ENCODE data around the gene ANXA1. TPM values are rescaled to one million over a fixed set of nuclear protein-coding genes. Genes with fewer than 3 reads are reported as not detected.

Gene ANXA1
- total RNA-seq, 1 experiment from 2014 or later: 2.1 TPM

- TF ChIP-seq ATF6 (CRISPR knock-in tag; IDR thresholded peaks at IDR 0.05) (no peak), FOXK1 (CRISPR knock-in tag; IDR thresholded peaks at IDR 0.05) (no peak), STAT6 (CRISPR knock-in tag; conservative IDR thresholded peaks at IDR 0.05; ENCODE audit: low read depth) (no peak), SMAD4 (CRISPR knock-in tag; IDR thresholded peaks at IDR 0.05) (no peak)
These were observed 13.1 kb upstream of the ANXA1 start (continued) for GRCh38 chr9:73138516-73138915.

- H3K27ac Mint-ChIP-seq: no peak overlapping the region
These were observed 10.4 kb upstream of the ANXA1 start for GRCh38 chr9:73141282-73141681.

GRCh38 chr9:73143711-73144328 is 7.8 kb upstream of the ANXA1 start:
- TF ChIP-seq CREB1 (CRISPR knock-in tag; IDR thresholded peaks at IDR 0.05) (no peak), SMAD3 (CRISPR knock-in tag; IDR thresholded peaks at IDR 0.05; ENCODE audit: borderline replicate concordance) (no peak), ZNF425 (CRISPR knock-in tag; conservative IDR thresholded peaks at IDR 0.05) (no peak), FOXK1 (CRISPR knock-in tag; IDR thresholded peaks at IDR 0.05) (no peak), HMGXB4 (CRISPR knock-in tag; IDR thresholded peaks at IDR 0.05) (no peak), ATF1 (CRISPR knock-in tag; IDR thresholded peaks at IDR 0.05) (no peak), E2F1 (CRISPR knock-in tag; IDR thresholded peaks at IDR 0.05) (no peak), AR (CRISPR knock-in tag; IDR thresholded peaks at IDR 0.05) (no peak), ETV6 (CRISPR knock-in tag; IDR thresholded peaks at IDR 0.05) (no peak), NR2C2 (CRISPR knock-in tag; IDR thresholded peaks at IDR 0.05) (no peak), ZNF232 (CRISPR knock-in tag; IDR thresholded peaks at IDR 0.05) (no peak), ZNF219 (CRISPR knock-in tag; IDR thresholded peaks at IDR 0.05; ENCODE audit: borderline replicate concordance) (no peak), RELA (CRISPR knock-in tag; IDR thresholded peaks at IDR 0.05; ENCODE audit: borderline replicate concordance) (no peak), ZNF121 (CRISPR knock-in tag; IDR thresholded peaks at IDR 0.05) (no peak)
- ChIA-PET CTCF (interaction anchor here (2.0 kb wide), 1 partner anchor 36 kb away, joined by 7 read pairs; no protein-coding TSS in a partner anchor), POLR2A (interaction anchor here (0.6 to 0.7 kb wide), 2 partner anchors 300 to 1303 kb away, joined by 4 to 7 read pairs; no protein-coding TSS in a partner anchor)
- DNase-seq (ENCODE audit: low spot score) (no peak), ATAC-seq (no peak)
- Mint-ChIP-seq H3K27ac (no peak overlapping the region), H3K9me3 (peaks cover 10% of the 10 kb centered on the region; the same call in 1 of the 2 replicates), H3K4me1 (peaks cover 28% of the 10 kb centered on the region), H3K4me3 (no peak overlapping the region), H3K27me3 (ENCODE audit: low read depth) (no peaks in the 10 kb centered on the region), H3K36me3 (no peaks in the 10 kb centered on the region)

More at GRCh38 chr9:73141282-73141681, 10.4 kb upstream of the ANXA1 start:
- POLR2A ChIA-PET: no interaction called here
- Mint-ChIP-seq H3K4me3 (no peak overlapping the region), H3K36me3 (no peaks in the 10 kb centered on the region), H3K4me1 (peaks cover 24% of the 10 kb centered on the region), H3K27me3 (ENCODE audit: low read depth) (no peaks in the 10 kb centered on the region), H3K9me3 (peaks cover 7% of the 10 kb centered on the region; the same call in 1 of the 2 replicates)
- ATAC-seq (no peak), DNase-seq (ENCODE audit: low spot score) (no peak)
- TF ChIP-seq EMX1 (CRISPR knock-in tag; IDR thresholded peaks at IDR 0.05) (no peak), MYBL2 (CRISPR knock-in tag; IDR thresholded peaks at IDR 0.05) (no peak)
- CTCF ChIA-PET: no interaction called here
